ENCODE measurements around the gene ZDHHC11B.
"Not testable (repeated sequence)": the region's sequence is repeated elsewhere in the genome, so short reads cannot be mapped to it uniquely, and the experiment has no call there.

The ZDHHC11B gene

GRCh38 chr5:714215-715118, 70.1 kb downstream of the ZDHHC11B start:
- not testable (repeated sequence) for DNase-seq

GRCh38 chr5:713686-714085, 70.8 kb downstream of the ZDHHC11B start:
- not testable (repeated sequence) for DNase-seq

GRCh38 chr5:708848-709517, 75.5 kb downstream of the ZDHHC11B start:
- DNase-seq: not testable (repeated sequence)

- not testable (repeated sequence) for DNase-seq
Observed at GRCh38 chr5:708374-708773, 76.2 kb downstream of the ZDHHC11B start.

- not testable (repeated sequence) for DNase-seq
Observed at GRCh38 chr5:706127-706526, 78.4 kb downstream of the ZDHHC11B start.

DNA sequence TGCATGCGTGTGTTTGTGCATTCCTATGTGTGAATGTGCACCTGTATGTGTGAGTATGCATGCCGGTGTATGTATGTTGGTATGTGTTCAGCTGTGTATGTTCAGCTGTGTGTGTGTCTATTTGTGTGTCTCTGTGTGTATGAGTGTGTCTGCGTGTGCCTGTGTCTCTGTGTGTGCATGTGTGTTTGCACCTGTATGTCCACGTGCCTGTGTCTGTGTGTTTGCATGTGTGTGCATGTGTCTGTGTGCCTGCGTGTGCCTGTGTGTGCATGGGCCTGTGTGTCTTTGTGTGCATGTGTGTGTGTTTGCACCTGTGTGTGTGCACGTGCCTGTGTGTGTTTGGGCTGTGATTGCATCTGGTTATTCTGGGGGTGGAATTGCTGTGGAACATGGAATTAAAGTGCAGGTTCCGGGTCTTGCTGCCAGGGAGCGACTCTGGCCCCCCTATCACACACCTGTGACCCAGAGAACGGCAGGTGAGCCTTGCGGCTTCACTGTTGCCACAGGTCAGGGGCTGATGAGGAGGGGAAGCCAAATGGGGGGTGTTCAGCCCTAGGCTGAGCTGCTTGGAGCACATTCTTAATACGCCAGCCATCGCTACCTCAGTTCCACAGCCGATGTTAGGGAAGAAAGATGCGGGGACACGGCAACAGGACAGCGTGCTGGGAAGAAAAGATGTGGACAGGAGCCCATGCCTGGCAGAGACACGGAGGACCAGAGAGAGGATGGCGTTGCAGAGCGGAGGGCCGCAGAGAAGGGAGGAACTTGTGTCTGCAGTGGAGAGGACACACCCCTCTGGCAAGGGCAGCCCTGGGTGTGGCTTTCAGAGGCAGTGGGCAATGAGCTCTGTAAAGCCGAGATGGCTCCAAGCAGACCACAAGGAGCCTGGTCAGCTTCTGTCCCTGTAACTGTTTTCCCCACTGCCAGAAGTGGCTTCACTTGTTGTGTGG, 87.5 kb downstream of the ZDHHC11B start:
- not testable (repeated sequence) for DNase-seq

DNA sequence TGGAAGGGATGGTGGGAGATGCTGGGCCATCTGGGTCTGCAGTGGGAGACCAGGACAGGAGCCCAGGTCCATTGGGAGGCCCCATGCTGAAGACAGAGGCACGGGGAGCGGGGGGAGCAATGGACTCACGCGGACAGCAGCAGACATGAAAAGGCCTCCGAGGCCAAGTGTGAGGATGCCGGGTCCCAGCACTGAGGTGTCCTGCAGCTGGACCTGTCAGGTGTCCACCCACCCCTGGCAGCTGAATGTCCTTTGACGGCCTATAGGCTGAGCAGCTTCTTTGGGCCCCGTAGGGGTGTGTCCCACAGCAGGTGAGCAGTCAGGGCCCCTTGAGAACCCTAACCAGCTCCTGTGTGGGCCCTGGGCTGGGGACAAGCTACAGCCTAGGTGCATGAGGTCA, 88.3 kb downstream of the ZDHHC11B start:
- not testable (repeated sequence) for DNase-seq

GRCh38 chr5:695475-695874, 89.1 kb downstream of the ZDHHC11B start:
- DNase-seq: not testable (repeated sequence)

DNA sequence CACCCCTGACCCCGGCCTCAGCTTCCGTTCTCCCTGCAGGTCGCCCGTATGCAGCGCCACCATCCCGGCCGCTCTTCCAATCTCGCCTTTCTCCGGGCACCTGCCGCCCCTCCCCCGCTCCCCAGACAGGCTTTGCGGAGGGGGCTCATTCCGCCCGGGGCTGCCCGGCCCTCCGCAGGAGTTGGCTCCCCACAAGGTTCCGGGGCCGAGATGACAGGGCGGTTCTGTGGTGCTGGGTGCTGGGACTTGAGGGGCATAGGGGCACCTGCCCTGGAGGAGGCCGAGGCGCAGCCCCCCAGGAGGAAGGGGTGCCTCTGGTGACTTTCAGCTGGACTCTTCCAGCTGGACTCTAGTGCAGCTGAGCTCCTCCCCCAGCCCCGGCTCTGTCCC, 90.5 kb downstream of the ZDHHC11B start:
- not testable (repeated sequence) for DNase-seq

- DNase-seq: not testable (repeated sequence)
Observed at GRCh38 chr5:693271-694041, 91.1 kb downstream of the ZDHHC11B start, which contains the start of gene TPPP. Gene TPPP, minus strand, starts transcription at chr5:693352. Its CDS starts 15,292 bp downstream, at chr5:678060.

DNA sequence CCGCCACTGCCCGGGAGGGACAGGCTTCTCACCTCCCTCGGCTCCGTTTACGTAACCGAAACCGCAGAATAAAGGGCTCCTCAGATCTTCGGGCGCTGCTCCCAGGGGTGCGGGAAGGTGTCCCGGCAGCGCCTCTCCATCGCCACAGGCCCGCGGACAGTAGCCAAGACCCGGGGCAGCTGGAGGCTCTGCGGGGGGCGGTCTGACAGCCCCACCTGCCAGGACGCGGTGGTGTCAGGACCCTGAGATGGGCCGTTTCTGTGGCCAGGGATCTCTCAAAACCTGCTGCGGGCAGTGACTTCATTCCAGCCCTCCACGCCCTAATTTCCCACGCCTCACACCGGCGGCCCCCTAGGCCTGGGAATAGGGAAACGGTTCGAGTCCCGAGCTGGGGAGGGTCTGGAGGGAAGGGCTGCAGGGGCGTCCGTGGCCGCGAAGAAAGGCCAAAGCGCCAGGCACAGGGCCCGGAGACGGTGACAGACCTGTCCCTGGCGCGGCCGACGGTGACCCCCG, 91.9 kb downstream of the ZDHHC11B start:
- not testable (repeated sequence) for DNase-seq

DNA sequence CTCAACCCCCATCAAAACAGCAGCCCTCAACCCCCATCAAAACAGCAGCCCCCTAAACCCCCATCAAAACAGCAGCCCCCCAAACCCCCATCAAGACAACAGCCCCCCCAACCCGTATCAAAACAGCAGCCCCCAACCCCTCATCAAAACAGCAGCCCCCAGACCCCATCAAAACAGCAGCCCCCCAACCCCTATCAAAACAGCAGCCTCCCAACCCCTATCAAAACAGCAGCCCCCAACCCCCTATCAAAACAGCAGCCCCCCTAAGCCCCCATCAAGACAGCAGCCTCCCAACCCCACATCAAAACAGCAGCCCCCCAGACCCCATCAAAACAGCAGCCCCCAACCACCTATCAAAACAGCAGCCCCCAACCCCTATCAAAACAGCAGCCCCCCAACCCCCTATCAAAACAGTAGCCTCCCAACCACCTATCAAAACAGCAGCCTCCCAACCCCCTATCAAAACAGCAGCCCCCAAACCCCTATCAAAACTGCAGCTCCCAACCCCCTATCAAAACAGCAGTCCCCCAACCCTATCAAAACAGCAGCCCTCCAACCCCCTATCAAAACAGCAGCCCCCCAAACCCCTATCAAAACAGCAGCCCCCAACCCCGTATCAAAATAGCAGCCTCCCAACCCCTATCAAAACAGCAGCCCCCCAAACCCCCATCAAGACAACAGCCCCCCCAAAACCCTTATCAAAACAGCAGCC, 92.6 kb downstream of the ZDHHC11B start:
- no peak for DNase-seq

- DNase-seq: not testable (repeated sequence)
Observed at GRCh38 chr5:691049-691448, 93.5 kb downstream of the ZDHHC11B start.

DNA sequence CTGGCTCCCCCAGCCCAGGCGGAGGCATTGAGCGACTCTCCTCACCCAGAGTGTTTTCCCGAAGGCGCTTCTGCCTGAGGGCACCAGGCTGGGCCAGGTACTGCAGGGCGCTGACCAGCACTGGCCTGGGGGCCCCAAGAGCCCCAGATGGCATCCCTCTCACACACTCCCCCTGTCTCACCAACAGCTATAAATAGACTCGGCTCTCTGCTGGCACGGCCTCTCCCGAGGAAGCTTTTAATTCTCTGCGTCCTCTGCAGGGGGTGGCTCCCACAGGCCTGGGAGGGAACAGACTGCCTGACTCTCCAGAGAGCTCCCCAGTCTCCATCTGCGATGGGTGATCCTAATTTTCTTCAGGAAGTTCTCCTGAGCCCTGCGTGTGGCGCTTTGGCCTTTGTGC, 94.2 kb downstream of the ZDHHC11B start:
- not testable (repeated sequence) for DNase-seq

GRCh38 chr5:688348-689010, 96.0 kb downstream of the ZDHHC11B start:
- not testable (repeated sequence) for DNase-seq

- not testable (repeated sequence) for DNase-seq
Observed at GRCh38 chr5:686936-687335, 97.6 kb downstream of the ZDHHC11B start.

DNA sequence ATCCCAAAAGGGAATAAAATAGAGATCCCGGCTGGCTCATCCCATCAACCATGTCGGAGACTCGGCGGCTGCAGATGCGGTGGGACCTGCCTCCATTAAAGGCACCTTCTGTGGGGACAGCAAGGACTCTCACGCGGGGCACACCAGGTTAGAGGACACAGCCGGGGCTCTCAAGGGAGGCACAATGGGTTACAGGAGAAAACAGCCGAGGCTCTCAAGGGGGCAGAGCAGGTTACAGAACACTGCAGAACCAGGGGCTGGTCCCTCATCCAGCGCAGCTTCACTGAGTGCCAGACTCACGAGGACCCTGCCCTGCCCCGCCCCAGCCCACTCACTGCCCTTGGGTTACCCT, 98.4 kb downstream of the ZDHHC11B start:
- not testable (repeated sequence) for DNase-seq

- no peak for DNase-seq
Observed at GRCh38 chr5:685262-686171, 99.0 kb downstream of the ZDHHC11B start.

DNA sequence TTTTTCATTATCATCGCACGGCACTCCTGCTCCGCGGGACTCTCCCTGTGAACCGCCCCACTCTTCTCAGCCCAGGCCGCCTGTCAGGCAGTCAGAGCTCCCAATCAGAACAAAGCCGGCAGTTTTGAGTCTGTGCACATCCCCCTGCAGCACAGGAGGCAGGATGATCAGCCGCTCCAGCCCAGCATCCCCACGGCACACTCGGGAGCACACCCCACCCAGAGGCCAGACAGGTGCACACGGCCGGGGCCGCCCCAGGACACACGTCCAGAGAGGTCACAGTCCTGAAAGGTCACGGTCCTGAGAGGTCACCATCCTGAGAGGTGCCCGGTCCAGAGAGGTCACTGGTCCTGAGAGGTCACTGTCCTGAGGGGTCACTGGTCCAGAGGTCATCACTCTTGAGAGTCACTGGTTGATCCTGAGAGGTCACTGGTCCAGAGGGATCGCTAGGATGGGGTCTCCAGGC, 99.7 kb downstream of the ZDHHC11B start:
- no peak for DNase-seq

All from cortex of kidney (tissue), 1 donor.